RWPE2 (cell line): Measurements from ENCODE around the gene MOSPD2.

Source experiments
- ATAC-seq: fragments of 200-7000 bp; cut with Tn5 transposase; 3 replicates; pipeline ENCODE4 v1.9.1; 2021; ENCODE audit warnings: low read depth
- DNase-seq: peaks from one replicate; pipeline ENCODE4 v3.0.0-alpha.2; 2020; ENCODE audit warnings: low spot score
- H3K27ac ChIP-seq: fragments of 450-650 bp; 2 replicates; pipeline ENCODE4 v1.5.1; 2017; ENCODE audit warnings: mild to moderate bottlenecking; ENCODE audit not compliant: poor library complexity, severe bottlenecking
- H3K27me3 ChIP-seq: fragments of 250-450 bp; sonication (Bioruptor Pico); 2 replicates; pipeline ENCODE4 v1.5.1; 2021; ENCODE audit warnings: mild to moderate bottlenecking, moderate library complexity; ENCODE audit not compliant: insufficient read depth, poor library complexity, severe bottlenecking
- H3K36me3 ChIP-seq: fragments of 250-450 bp; sonication (Bioruptor Pico); 2 replicates; pipeline ENCODE4 v1.5.1; 2020; ENCODE audit warnings: low read depth, mild to moderate bottlenecking, moderate library complexity
- H3K4me1 ChIP-seq: fragments of 250-450 bp; sonication (Bioruptor Pico); 2 replicates; pipeline ENCODE4 v1.5.1; 2021; ENCODE audit warnings: mild to moderate bottlenecking, moderate library complexity; ENCODE audit not compliant: insufficient read depth, poor library complexity, severe bottlenecking
- H3K4me3 ChIP-seq: fragments of 250-450 bp; sonication (Bioruptor Pico); 2 replicates; pipeline ENCODE4 v1.5.1; 2021; ENCODE audit warnings: mild to moderate bottlenecking, moderate library complexity; ENCODE audit not compliant: severe bottlenecking
- H3K9me3 ChIP-seq: fragments of 250-450 bp; sonication (Bioruptor Pico); 2 replicates; pipeline ENCODE4 v1.5.1; 2021; ENCODE audit warnings: mild to moderate bottlenecking, moderate library complexity; ENCODE audit not compliant: severe bottlenecking
- CTCF ChIP-seq: fragments of 450-650 bp; IDR thresholded peaks from one replicate; pipeline ENCODE4 v1.5.1; 2017; ENCODE audit warnings: mild to moderate bottlenecking, moderate library complexity; ENCODE audit not compliant: poor library complexity, severe bottlenecking

MOSPD2 gene

GRCh38 chrX:14926471-14926870 lies 53.2 kb downstream of the MOSPD2 start:
- Histone ChIP-seq H3K4me3 (no peak overlapping the region), H3K27me3 (no peaks in the 10 kb centered on the region), H3K27ac (no peak overlapping the region), H3K9me3 (no peaks in the 10 kb centered on the region), H3K4me1 (no peaks in the 10 kb centered on the region), H3K36me3 (no peaks in the 10 kb centered on the region)
- DNase-seq (no peak), ATAC-seq (no peak)
- no peak for TF ChIP-seq CTCF

GRCh38 chrX:14927401-14927800 lies 54.2 kb downstream of the MOSPD2 start:
- TF ChIP-seq CTCF = no peak
- no peak for ATAC-seq
- no peak overlapping the region for H3K27ac ChIP-seq

GRCh38 chrX:14930663-14931062 lies 57.4 kb downstream of the MOSPD2 start:
- no peaks in the 10 kb centered on the region for H3K9me3 ChIP-seq
- H3K4me1 ChIP-seq = no peaks in the 10 kb centered on the region
- H3K27ac ChIP-seq = no peak overlapping the region
- DNase-seq (no peak), ATAC-seq (no peak)
- H3K36me3 ChIP-seq = no peaks in the 10 kb centered on the region
- no peak overlapping the region for H3K4me3 ChIP-seq
- no peaks in the 10 kb centered on the region for H3K27me3 ChIP-seq
- TF ChIP-seq CTCF = no peak

More at GRCh38 chrX:14927401-14927800, 54.2 kb downstream of the MOSPD2 start:
- H3K4me1 ChIP-seq = no peaks in the 10 kb centered on the region
- H3K27me3 ChIP-seq = no peaks in the 10 kb centered on the region
- H3K36me3 ChIP-seq = no peaks in the 10 kb centered on the region
- no peaks in the 10 kb centered on the region for H3K9me3 ChIP-seq
- no peak for DNase-seq
- H3K4me3 ChIP-seq = no peak overlapping the region

GRCh38 chrX:14932136-14932535 lies 58.9 kb downstream of the MOSPD2 start:
- H3K4me3 ChIP-seq = no peak overlapping the region
- no peaks in the 10 kb centered on the region for H3K9me3 ChIP-seq
- TF ChIP-seq CTCF = no peak
- ATAC-seq (no peak), DNase-seq (no peak)
- H3K27ac ChIP-seq = no peak overlapping the region
- H3K4me1 ChIP-seq = no peaks in the 10 kb centered on the region
- H3K36me3 ChIP-seq = no peaks in the 10 kb centered on the region
- H3K27me3 ChIP-seq = no peaks in the 10 kb centered on the region

- DNase-seq = no peak
- Histone ChIP-seq H3K4me3 (no peak overlapping the region), H3K27ac (no peak overlapping the region), H3K4me1 (no peaks in the 10 kb centered on the region), H3K36me3 (no peaks in the 10 kb centered on the region), H3K9me3 (no peaks in the 10 kb centered on the region), H3K27me3 (no peaks in the 10 kb centered on the region)
- TF ChIP-seq CTCF = no peak
- no peak for ATAC-seq
These were observed 61.2 kb downstream of the MOSPD2 start for GRCh38 chrX:14934423-14934822.
